AG04450 (cell line): ENCODE measurements around the gene C9orf43. TPM values are rescaled to one million over a fixed set of nuclear protein-coding genes. Genes with fewer than 3 reads are reported as not detected.

Source experiments
- CTCF ChIA-PET: fragments of 300-600, 350-600 bp; formaldehyde crosslinking; extraction: SDS; loops from one replicate; lab custom pipeline; 2022; ENCODE audit warnings: antibody characterized with exemption, inconsistent platforms; lab: Charles Lee
- POLR2A ChIA-PET: fragments of 350-600 bp; formaldehyde crosslinking; extraction: SDS; loops from one replicate; lab custom pipeline; 2021; ENCODE audit warnings: antibody characterized with exemption, inconsistent platforms; lab: Yijun Ruan, JAX
- DNase-seq: peaks from one replicate; pipeline ENCODE4 v3.0.0-alpha.2; 2011; ENCODE audit warnings: low read depth, low spot score
- H3K27ac ChIP-seq: one replicate; pipeline ENCODE4 v1.5.1; 2012; ENCODE audit warnings: low read depth, low read length, control low read depth
- H3K27me3 ChIP-seq: one replicate; pipeline ENCODE4 v1.6.0; 2012; ENCODE audit warnings: low read length; ENCODE audit not compliant: control insufficient read depth, insufficient read depth
- H3K4me3 ChIP-seq: 2 replicates; pipeline ENCODE4 v1.5.1; 2011; ENCODE audit warnings: mild to moderate bottlenecking, low read depth, low read length, control low read depth
- H3K9me3 ChIP-seq: 2 replicates; pipeline ENCODE4 v1.5.1; 2012; ENCODE audit warnings: low read length; ENCODE audit not compliant: control insufficient read depth, insufficient read depth
- CTCF ChIP-seq: IDR thresholded peaks from 2 replicates; pipeline ENCODE4 v1.5.1; 2011; ENCODE audit warnings: low read depth, low read length, control low read depth, inconsistent platforms
- polyA plus RNA-seq: library from polyadenylated mRNA; depleted of rRNA; stranded (reverse); fragments of >200 nt; gene quantifications from 2 replicates; pipeline ENCODE4 v1.2.3, GENCODE V29; 2011

Gene C9orf43
- polyA plus RNA-seq, 1 experiment: 0.50 TPM

- no peak overlapping the region for H3K4me3 ChIP-seq
- no peak overlapping the region for H3K27ac ChIP-seq
- DNase-seq: no peak
- POLR2A ChIA-PET: no interaction called here
- peaks cover 5% of the 10 kb centered on the region for H3K27me3 ChIP-seq
- TF ChIP-seq CTCF: no peak
- CTCF ChIA-PET: interaction anchor here (0.7 kb wide), 1 partner anchor 102 kb away, joined by 3 read pairs; no protein-coding TSS in a partner anchor
- H3K9me3 ChIP-seq: no peaks in the 10 kb centered on the region
Observed at GRCh38 chr9:113368348-113368981, 42.1 kb upstream of the C9orf43 start.

- POLR2A ChIA-PET: no interaction called here
- no peaks in the 10 kb centered on the region; the same call in 1 of the 2 replicates for H3K9me3 ChIP-seq
- CTCF ChIA-PET: interaction anchor here (0.7 kb wide), 1 partner anchor 101 kb away, joined by 3 read pairs; no protein-coding TSS in a partner anchor
Observed at GRCh38 chr9:113368982-113369854, 41.3 kb upstream of the C9orf43 start.

GRCh38 chr9:113369855-113370140 is 40.7 kb upstream of the C9orf43 start:
- Histone ChIP-seq H3K27me3 (peaks cover 5% of the 10 kb centered on the region), H3K4me3 (no peak overlapping the region), H3K9me3 (no peaks in the 10 kb centered on the region; the same call in 1 of the 2 replicates), H3K27ac (no peak overlapping the region)
- POLR2A ChIA-PET: interaction anchor here (0.6 kb wide), 1 partner anchor 11 kb away, joined by 3 read pairs; no protein-coding TSS in a partner anchor
- no peak for TF ChIP-seq CTCF
- DNase-seq: no peak
- CTCF ChIA-PET: no interaction called here

More at GRCh38 chr9:113368982-113369854, 41.3 kb upstream of the C9orf43 start:
- Histone ChIP-seq H3K27me3 (peaks cover 5% of the 10 kb centered on the region), H3K4me3 (no peak overlapping the region), H3K27ac (no peak overlapping the region)
- no peak for TF ChIP-seq CTCF
- no peak for DNase-seq

GRCh38 chr9:113370806-113371325 is 39.7 kb upstream of the C9orf43 start:
- Histone ChIP-seq H3K4me3 (no peak overlapping the region), H3K9me3 (no peaks in the 10 kb centered on the region; the same call in 1 of the 2 replicates), H3K27ac (no peak overlapping the region), H3K27me3 (peaks cover 5% of the 10 kb centered on the region)
- no peak for DNase-seq
- ChIA-PET POLR2A (no interaction called here), CTCF (no interaction called here)
- no peak for TF ChIP-seq CTCF
